ENCODE measurements around the gene SSUH2. TPM values are rescaled to one million over a fixed set of nuclear protein-coding genes. Genes with fewer than 3 reads are reported as not detected.
A peak's percentile ranks its signal among the peaks of the same experiment; 100 is the strongest.

SSUH2 gene
- total and polyA plus RNA-seq, 2 of the 4 experiments (the other 2 are of a cell fraction) = 0.10 TPM; not detected in 1

GRCh38 chr3:8596321-8597218, 48.0 kb downstream of the SSUH2 start:
- in situ Hi-C loops (cut with MboI; ENCODE audit: low sequenced_read_pairs) (no loop called here), intact Hi-C loops (cut with micrococcal nuclease) (no loop called here), dilution Hi-C loops (cut with HindIII; ENCODE audit: low sequenced_read_pairs, unreplicated experiment) (no loop called here)
- Histone ChIP-seq H2BK15ac (ENCODE audit: low read depth, low read length) (no peak overlapping the region), H3K4me3 (ENCODE audit: insufficient read depth, low read depth, low read length) (no peak overlapping the region), H3K9ac (ENCODE audit: low read depth, low read length) (no peak overlapping the region), H2BK120ac (ENCODE audit: low read depth, low read length) (no peak overlapping the region), H2AFZ (replicated peaks; ENCODE audit: low read length, poor library complexity) (no peak overlapping the region), H3K27ac (ENCODE audit: insufficient read depth, low read length) (no peak overlapping the region), H3K4ac (ENCODE audit: low read depth, low read length) (no peak overlapping the region), H4K20me1 (ENCODE audit: insufficient read depth, low read length) (no peaks in the 10 kb centered on the region), H3K4me2 (ENCODE audit: low read depth, low read length) (no peak overlapping the region), H2BK20ac (ENCODE audit: low read depth, low read length) (no peak overlapping the region), H3K36me3 (ENCODE audit: control insufficient read depth, insufficient read depth, low read length) (no peaks in the 10 kb centered on the region), H3K56ac (ENCODE audit: extremely low read depth, insufficient read depth, low read length) (no peak overlapping the region), H3K23ac (ENCODE audit: low read depth, low read length) (no peak overlapping the region), H4K8ac (ENCODE audit: low read depth in 2 of 2, low read length in 2 of 2) (no peak overlapping the region), H2BK5ac (ENCODE audit: low read depth, low read length, poor library complexity, severe bottlenecking) (no peak overlapping the region), H3K14ac (replicated peaks; ENCODE audit: low read depth, low read length) (no peak overlapping the region), H2AK5ac (ENCODE audit: low read depth, low read length) (no peak overlapping the region), H4K5ac (ENCODE audit: low read depth, low read length) (no peak overlapping the region), H3K4me1 (ENCODE audit: control insufficient read depth, insufficient read depth, low read length) (peaks cover 5% of the 10 kb centered on the region), H4K91ac (ENCODE audit: insufficient read depth, low read depth, low read length) (no peak overlapping the region), H3K9me1 (ENCODE audit: insufficient read depth, low read length) (no peaks in the 10 kb centered on the region), H2AK9ac (replicated peaks; ENCODE audit: low read depth, low read length, poor library complexity) (peak overlapping the region; percentile 25), H3K9me3 (ENCODE audit: control insufficient read depth, insufficient read depth, low read length) (no peaks in the 10 kb centered on the region), H3K79me1 (ENCODE audit: low read depth in 1 of 2, low read length in 2 of 2) (no peaks in the 10 kb centered on the region), H3K27me3 (ENCODE audit: control insufficient read depth, insufficient read depth, low read length) (peaks cover 2% of the 10 kb centered on the region; the same call in 1 of the 2 replicates), H3K18ac (ENCODE audit: low read depth, low read length) (no peak overlapping the region)
- CTCF ChIA-PET = no interaction called here
- BruUV-seq (replicated peaks) = no TSS peak
- POLR2A ChIA-PET (ENCODE audit: unreplicated experiment) = no interaction called here
- no peak for DNase-seq
- 83% methylated on average over 10 of the region's 18 CpGs; no CpG with 5 or more reads in 1 of the 2 experiments for WGBS, 2 experiments (ENCODE audit: extremely low coverage in 2 of 2, insufficient read length in 1 of 2)
- ATAC-seq (ENCODE audit: low read depth) = no peak
- no peak for TF ChIP-seq USF2 (IDR thresholded peaks at IDR 0.05; ENCODE audit: low read depth, low read length)
- no peak for TF ChIP-seq SMC3 (IDR thresholded peaks at IDR 0.05; ENCODE audit: low read depth, low read length)
- TF ChIP-seq CEBPB (IDR thresholded peaks at IDR 0.05; ENCODE audit: low read depth, low read length) = no peak
- no peak for TF ChIP-seq FOS (IDR thresholded peaks at IDR 0.05; ENCODE audit: low read depth, low read length)
- no peak for TF ChIP-seq RCOR1 (IDR thresholded peaks at IDR 0.05; ENCODE audit: insufficient replicate concordance, low read length)
- no peak for TF ChIP-seq ELK1 (IDR thresholded peaks at IDR 0.05; ENCODE audit: borderline replicate concordance, low read depth, low read length)
- TF ChIP-seq MAFK (IDR thresholded peaks at IDR 0.05; ENCODE audit: low read depth, low read length) = no peak
- TF ChIP-seq RAD21 (IDR thresholded peaks at IDR 0.05; ENCODE audit: low read length) = no peak
- no peak for TF ChIP-seq NFE2L2 (IDR thresholded peaks at IDR 0.05; ENCODE audit: low read depth, low read length)
- TF ChIP-seq CTCF (conservative IDR thresholded peaks at IDR 0.05; ENCODE audit: low read depth, low read length) = no peak
- TF ChIP-seq BHLHE40 (IDR thresholded peaks at IDR 0.05; ENCODE audit: low read depth, low read length) = no peak
- TF ChIP-seq RFX5 (IDR thresholded peaks at IDR 0.05; ENCODE audit: low read depth, low read length) = no peak
- TF ChIP-seq POLR2A (IDR thresholded peaks at IDR 0.05; ENCODE audit: low read depth, low read length) = no peak
- no peak for TF ChIP-seq MXI1 (IDR thresholded peaks at IDR 0.05; ENCODE audit: borderline replicate concordance, low read depth, low read length)
- TF ChIP-seq CHD1 (IDR thresholded peaks at IDR 0.05; ENCODE audit: low read depth, low read length) = no peak
